Suprapubic skin (tissue), 3 donors: ENCODE measurements around the gene TBC1D22A.

Experiments used
- CTCF ChIP-seq, 2 donors: fragments of 200-600 bp in 1 of 2; fragments of 450-650 bp in 1 of 2; sonication (generic) in 1 of 2; IDR thresholded peaks; one replicate each; pipeline ENCODE4 v1.5.1; 2016 to 2019; ENCODE audit warnings: antibody characterized with exemption in 2 of 2, mild to moderate bottlenecking in 1 of 2, moderate library complexity in 1 of 2
- POLR2A ChIP-seq, 2 donors: fragments of 450-650 bp; IDR thresholded peaks; one replicate each; pipeline ENCODE4 v1.6.1; 2017; ENCODE audit warnings: antibody characterized with exemption in 2 of 2, mild to moderate bottlenecking in 2 of 2, moderate library complexity in 2 of 2

- TF ChIP-seq POLR2A (IDR thresholded peaks at IDR 0.05) (no peak), CTCF (IDR thresholded peaks at IDR 0.05) (no peak)
Observed at GRCh38 chr22:46739094-46739870, 23.2 kb upstream of the TBC1D22A start.
